ENCODE data around the gene ATXN2. TPM values are rescaled to one million over a fixed set of nuclear protein-coding genes. Genes with fewer than 3 reads are reported as not detected.
A peak's percentile ranks its signal among the peaks of the same experiment; 100 is the strongest.

The ATXN2 gene
- total and polyA plus RNA-seq, 2 of the 4 experiments (the other 2 are of a cell fraction) = 12.4 to 66.5 TPM

- H3K9me3 ChIP-seq (ENCODE audit: control insufficient read depth, insufficient read depth, low read length) = no peaks in the 10 kb centered on the region
- peak overlapping the region; percentile 59 to 93 for H4K8ac ChIP-seq (ENCODE audit: low read depth in 2 of 2, low read length in 2 of 2)
- H2AK9ac ChIP-seq (replicated peaks; ENCODE audit: low read depth, low read length, poor library complexity) = peak overlapping the region; percentile 76
- in situ Hi-C loops (cut with MboI; ENCODE audit: low sequenced_read_pairs) (no loop called here), dilution Hi-C loops (cut with HindIII; ENCODE audit: low sequenced_read_pairs, unreplicated experiment) (no loop called here), intact Hi-C loops (cut with micrococcal nuclease) (no loop called here)
- peak overlapping the region; percentile 94 for H2AK5ac ChIP-seq (ENCODE audit: low read depth, low read length)
- H3K79me1 ChIP-seq (ENCODE audit: low read depth in 1 of 2, low read length in 2 of 2) = peaks cover 4 to 34% of the 10 kb centered on the region in 2 experiments; a peak in 3 of 4 replicates
- no peak overlapping the region; the same call in 1 of the 2 replicates for H3K4me2 ChIP-seq (ENCODE audit: low read depth, low read length)
- H3K9ac ChIP-seq (ENCODE audit: low read depth, low read length) = 0 out of 2 replicates have a peak overlapping the region, but pooled peaks have one; percentile 21
- ATAC-seq (ENCODE audit: low read depth) (no peak), DNase-seq (no peak)
- no peak overlapping the region for H3K56ac ChIP-seq (ENCODE audit: extremely low read depth, insufficient read depth, low read length)
- H3K27ac ChIP-seq (ENCODE audit: insufficient read depth, low read length) = peak overlapping the region; percentile 2; the same call in 1 of the 2 replicates
- H4K5ac ChIP-seq (ENCODE audit: low read depth, low read length) = no peak overlapping the region; the same call in 1 of the 2 replicates
- H3K14ac ChIP-seq (replicated peaks; ENCODE audit: low read depth, low read length) = peak overlapping the region; percentile 33; the same call in 1 of the 2 replicates
- H2BK5ac ChIP-seq (ENCODE audit: low read depth, low read length, poor library complexity, severe bottlenecking) = no peak overlapping the region
- no peak overlapping the region; the same call in 1 of the 2 replicates for H3K18ac ChIP-seq (ENCODE audit: low read depth, low read length)
- H3K4ac ChIP-seq (ENCODE audit: low read depth, low read length) = peak overlapping the region; percentile 38
- H3K4me3 ChIP-seq (ENCODE audit: insufficient read depth, low read depth, low read length) = no peak overlapping the region; the same call in 1 of the 2 replicates
- H3K36me3 ChIP-seq (ENCODE audit: control insufficient read depth, insufficient read depth, low read length) = no peaks in the 10 kb centered on the region
- TF ChIP-seq MAFK (IDR thresholded peaks at IDR 0.05; ENCODE audit: low read depth, low read length) (no peak), MAZ (IDR thresholded peaks at IDR 0.05; ENCODE audit: borderline replicate concordance, low read depth, low read length) (no peak), RFX5 (IDR thresholded peaks at IDR 0.05; ENCODE audit: low read depth, low read length) (no peak), CHD1 (IDR thresholded peaks at IDR 0.05; ENCODE audit: low read depth, low read length) (no peak), RCOR1 (IDR thresholded peaks at IDR 0.05; ENCODE audit: insufficient replicate concordance, low read length) (no peak), USF2 (IDR thresholded peaks at IDR 0.05; ENCODE audit: low read depth, low read length) (no peak), ELK1 (IDR thresholded peaks at IDR 0.05; ENCODE audit: borderline replicate concordance, low read depth, low read length) (no peak), MXI1 (IDR thresholded peaks at IDR 0.05; ENCODE audit: borderline replicate concordance, low read depth, low read length) (no peak), FOS (IDR thresholded peaks at IDR 0.05; ENCODE audit: low read depth, low read length) (no peak), SMC3 (IDR thresholded peaks at IDR 0.05; ENCODE audit: low read depth, low read length) (no peak), RAD21 (IDR thresholded peaks at IDR 0.05; ENCODE audit: low read length) (no peak), CEBPB (IDR thresholded peaks at IDR 0.05; ENCODE audit: low read depth, low read length) (no peak), CTCF (conservative IDR thresholded peaks at IDR 0.05; ENCODE audit: low read depth, low read length) (no peak)
- 0 out of 2 replicates have a peak overlapping the region, but pooled peaks have one; percentile 4 for H3K23ac ChIP-seq (ENCODE audit: low read depth, low read length)
- CTCF ChIA-PET = interaction anchor here (0.6 kb wide), 1 partner anchor 38 kb away, joined by 3 read pairs; no protein-coding TSS in a partner anchor
- H3K9me1 ChIP-seq (ENCODE audit: insufficient read depth, low read length) = peaks cover 11% of the 10 kb centered on the region; the same call in 1 of the 2 replicates
- whole genome bisulfite sequencing, 2 experiments (ENCODE audit: extremely low coverage in 2 of 2, insufficient read length in 1 of 2) = 83% methylated on average over 5 of the region's 21 CpGs; no CpG with 5 or more reads in 1 of the 2 experiments
- POLR2A ChIA-PET (ENCODE audit: unreplicated experiment) = no interaction called here
- H2BK15ac ChIP-seq (ENCODE audit: low read depth, low read length) = peak overlapping the region; percentile 42; the same call in 2 of the 3 replicates
- H3K4me1 ChIP-seq (ENCODE audit: control insufficient read depth, insufficient read depth, low read length) = peaks cover 16% of the 10 kb centered on the region
- H4K20me1 ChIP-seq (ENCODE audit: insufficient read depth, low read length) = 0 out of 2 replicates have a peak, but pooled peaks cover 13% of the 10 kb centered on the region
- BruUV-seq (replicated peaks) = no TSS peak
- H2AFZ ChIP-seq (replicated peaks; ENCODE audit: low read length, poor library complexity) = peak overlapping the region; percentile 94
- H4K91ac ChIP-seq (ENCODE audit: insufficient read depth, low read depth, low read length) = peak overlapping the region; percentile 78
- H2BK120ac ChIP-seq (ENCODE audit: low read depth, low read length) = peak overlapping the region; percentile 66
- H3K27me3 ChIP-seq (ENCODE audit: control insufficient read depth, insufficient read depth, low read length) = no peaks in the 10 kb centered on the region
- H2BK20ac ChIP-seq (ENCODE audit: low read depth, low read length) = peak overlapping the region; percentile 39; the same call in 1 of the 2 replicates
Observed at GRCh38 chr12:111404362-111405148, 194.6 kb downstream of the ATXN2 start.
